Sigmoid colon (tissue), 7 donors: ENCODE data around the gene CLN6. TPM values are rescaled to one million over a fixed set of nuclear protein-coding genes. Genes with fewer than 3 reads are reported as not detected.

Experiments used
- DNase-seq: peaks from one replicate; pipeline ENCODE4 v3.0.0-alpha.2; 2019
- H3K27ac ChIP-seq, 4 donors: fragments of 200-600 bp; sonication (generic); one replicate each; pipeline ENCODE4 v1.5.1; 2016 to 2019; ENCODE audit warnings: mild to moderate bottlenecking in 1 of 4
- H3K27me3 ChIP-seq, 3 donors: fragments of 200-600 bp; sonication (generic); one replicate each; pipeline ENCODE4 v1.5.1; 2019; ENCODE audit warnings: mild to moderate bottlenecking in 1 of 3
- H3K36me3 ChIP-seq, 4 donors: fragments of 200-600 bp; sonication (generic); one replicate each; pipeline ENCODE4 v1.5.1; 2016 to 2019
- H3K4me1 ChIP-seq, 4 donors: fragments of 200-600 bp; sonication (generic); one replicate each; pipeline ENCODE4 v1.5.1; 2017 to 2019
- H3K4me3 ChIP-seq, 4 donors: fragments of 200-600 bp; sonication (generic); one replicate each; pipeline ENCODE4 v1.5.1; 2017 to 2019; ENCODE audit warnings: mild to moderate bottlenecking in 2 of 4, moderate library complexity in 1 of 4
- H3K9me3 ChIP-seq, 4 donors: fragments of 200-600 bp in 3 of 4; sonication (generic) in 3 of 4; one replicate each; pipeline versions ENCODE4 v1.5.1 to v1.6.1; 2013 to 2019
- CTCF ChIP-seq, 4 experiments: fragments of 450-650 bp in 3 of 4; fragments of 200-600 bp in 1 of 4; IDR thresholded peaks; one replicate each; pipeline ENCODE4 v1.5.1; 2016 to 2019; ENCODE audit warnings: antibody characterized with exemption in 4 of 4, mild to moderate bottlenecking in 3 of 4, moderate library complexity in 2 of 4
- EP300 ChIP-seq, 4 donors: sonication (generic); formaldehyde crosslinking; IDR thresholded peaks; one replicate each; pipeline ENCODE4 v1.6.1; 2017; ENCODE audit warnings: antibody characterized with exemption in 4 of 4
- POLR2A ChIP-seq, 2 donors: fragments of 450-650 bp; IDR thresholded peaks; one replicate each; pipeline ENCODE4 v1.6.1; 2016; ENCODE audit warnings: antibody characterized with exemption in 2 of 2, mild to moderate bottlenecking in 2 of 2, moderate library complexity in 2 of 2
- POLR2AphosphoS5 ChIP-seq, 4 donors: sonication (generic); formaldehyde crosslinking; IDR thresholded peaks; one replicate each; pipeline ENCODE4 v1.6.1; 2017; ENCODE audit warnings: antibody characterized with exemption in 4 of 4
- WGBS, 2 donors: extraction: QIAGEN DNeasy Blood & Tissue Kit; methylation state at CpG; one replicate each; pipeline ENCODE4 v1.1.7; 2013; 5-methylcytosine and 5-hydroxymethylcytosine counted together
- intact Hi-C: fragments of 100-400 bp; cut with DNase I; formaldehyde crosslinking; loops from one replicate; pipeline ENCODE4 v1.15.1; 2023
- polyA plus RNA-seq, 3 donors: library from polyadenylated mRNA; stranded (reverse); fragments of 200-250 nt; gene quantifications; one replicate each; pipeline ENCODE4 v1.2.3, GENCODE V29; 2013
- total RNA-seq, 4 donors: library from RNA; depleted of rRNA; stranded (reverse); fragments of >200 nt; gene quantifications; one replicate each; pipeline ENCODE4 v1.1.0, GENCODE V29; 2016
- donor health status: healthy with polysubstance abuse.
- donor health status: Bipolar disorder and iron deficiency.
- donor health status: healthy.

CLN6 gene
- total and polyA plus RNA-seq, 7 donors, result 5.4 to 43.3 (median 10.4) TPM

DNA sequence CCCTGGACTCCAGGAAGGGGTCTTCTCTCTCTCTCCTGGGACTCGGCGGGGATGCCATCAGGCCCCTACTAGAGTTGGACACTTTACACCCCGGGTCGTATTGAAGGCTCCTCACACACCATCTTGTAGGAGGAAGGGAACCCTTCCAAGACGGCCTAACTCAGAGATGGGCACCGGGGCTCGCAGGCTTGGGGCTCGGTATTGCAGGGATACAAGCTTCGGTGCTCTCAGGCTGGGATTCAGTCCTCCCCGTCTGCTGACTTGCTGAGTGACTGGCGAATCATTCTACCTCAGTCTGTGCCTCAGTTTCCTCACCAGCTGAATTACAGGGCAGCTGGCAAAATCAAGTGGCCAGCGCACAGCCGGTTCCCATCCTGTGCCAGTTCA, 24.0 kb downstream of the CLN6 start:
- Histone ChIP-seq H3K4me3 (peak overlapping the region; percentile 7 to 34 (median 22)), H3K4me1 (peaks cover 0 to 39% (median 35%) of the 10 kb centered on the region in 4 donors), H3K27me3 (no peaks in the 10 kb centered on the region), H3K27ac (peak overlapping the region; percentile 27 to 61 (median 41)), H3K9me3 (no peaks in the 10 kb centered on the region), H3K36me3 (no peaks in the 10 kb centered on the region)
- intact Hi-C loops, result loop anchor here (10.0 kb wide), 1 partner anchor 661 kb away; the partner anchor contains the start of gene MAP2K5
- WGBS, 2 donors, result 17 to 61% methylated on average over 13 of the region's 13 CpGs
- TF ChIP-seq EP300 (IDR thresholded peaks at IDR 0.05), result no peak
- TF ChIP-seq POLR2AphosphoS5 (IDR thresholded peaks at IDR 0.05), result no peak
- no peak for TF ChIP-seq POLR2A (IDR thresholded peaks at IDR 0.05)
- TF ChIP-seq CTCF (IDR thresholded peaks at IDR 0.05), result no peak
- DNase-seq, result no peak

DNA sequence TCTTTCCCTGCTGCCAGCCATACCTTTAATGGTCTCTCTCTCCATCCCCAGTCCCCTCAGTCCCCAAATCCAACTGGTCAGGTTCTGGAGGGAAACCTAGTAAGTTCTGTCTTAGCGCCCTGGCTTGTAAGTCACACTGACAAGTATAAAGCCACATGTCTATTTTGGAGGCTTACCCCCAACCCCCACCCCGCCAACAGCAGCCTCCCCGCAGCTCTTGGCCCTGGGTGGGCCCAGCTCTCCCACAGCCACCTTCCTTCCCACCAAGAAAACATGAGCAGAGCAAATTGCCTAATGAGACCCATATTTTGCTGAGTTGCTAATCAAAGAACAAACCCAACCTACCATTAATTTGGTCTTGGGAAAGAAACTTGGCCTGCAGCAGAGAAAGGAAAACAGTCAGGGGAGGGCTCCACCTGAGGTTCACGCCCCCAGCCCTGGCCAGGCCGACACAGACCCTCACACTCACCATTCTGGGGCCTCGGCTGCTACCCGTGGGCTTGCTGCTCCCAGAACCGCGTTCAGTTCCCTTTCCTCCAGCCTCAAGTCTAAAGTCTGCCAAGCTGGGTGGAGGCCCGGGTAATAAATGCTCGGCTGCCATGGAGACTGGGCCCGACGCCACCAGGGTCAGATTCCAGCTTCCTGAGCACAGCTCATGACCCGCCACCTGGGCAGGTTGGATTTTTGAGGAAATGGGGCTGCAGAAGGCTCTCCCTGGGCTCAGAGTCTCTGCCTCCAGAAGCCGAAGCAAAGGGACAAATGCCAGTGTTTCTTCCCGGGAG, 24.6 kb downstream of the CLN6 start, which contains the start of gene CALML4:
Gene CALML4 (minus strand): TSS at position 557 of the 782 bp plus-strand sequence. CDS start 85 bp downstream, at position 472.
- intact Hi-C loops, result loop anchor here (10.0 kb wide), 1 partner anchor 660 kb away; the partner anchor contains the start of gene MAP2K5
- TF ChIP-seq POLR2AphosphoS5 (IDR thresholded peaks at IDR 0.05) (peak in 2 of 4 donors; percentile 28 to 53), CTCF (IDR thresholded peaks at IDR 0.05) (no peak), EP300 (IDR thresholded peaks at IDR 0.05) (no peak), POLR2A (IDR thresholded peaks at IDR 0.05) (peak in 1 of 2 donors; percentile 57)
- Histone ChIP-seq H3K36me3 (no peaks in the 10 kb centered on the region), H3K27ac (peak within 1 kb of the TSS; percentile 27 to 61 (median 41)), H3K9me3 (no peaks in the 10 kb centered on the region), H3K4me1 (peaks cover 0 to 39% (median 35%) of the 10 kb centered on the region in 4 donors), H3K27me3 (no peaks in the 10 kb centered on the region), H3K4me3 (peak within 1 kb of the TSS; percentile 7 to 34 (median 22))
- 9 to 37% methylated on average over 16 of the region's 16 CpGs for WGBS, 2 donors
- DNase-seq, result peak; percentile 86

- Histone ChIP-seq H3K9me3 (no peaks in the 10 kb centered on the region), H3K27ac (peak overlapping the region in 1 of 4 donors; percentile 27)
Observed at GRCh38 chr15:68204361-68204760, 25.2 kb downstream of the CLN6 start.

DNA sequence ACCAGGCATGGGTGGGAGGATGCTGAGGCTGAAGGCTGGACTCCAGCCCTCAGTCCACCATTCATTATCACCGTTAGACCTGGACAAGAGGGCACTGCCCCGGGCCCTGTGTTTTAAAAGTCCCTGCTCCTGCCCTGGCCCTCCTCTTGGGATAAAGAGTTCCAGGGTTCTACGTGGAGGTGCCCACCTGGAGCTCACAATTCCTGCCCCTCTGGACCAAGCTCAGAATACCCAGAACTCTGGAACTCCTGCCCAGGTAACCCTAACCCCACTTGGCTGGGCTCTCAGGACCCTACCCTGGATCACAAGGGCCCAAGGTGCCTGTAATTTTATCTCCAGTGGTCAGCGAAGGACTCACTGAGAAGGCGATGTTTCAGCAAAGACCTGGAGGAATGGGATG, 25.6 kb downstream of the CLN6 start:
- Histone ChIP-seq H3K27me3 (no peaks in the 10 kb centered on the region), H3K4me1 (peaks cover 0 to 39% (median 38%) of the 10 kb centered on the region in 4 donors), H3K36me3 (no peaks in the 10 kb centered on the region), H3K27ac (no peak overlapping the region), H3K4me3 (no peak overlapping the region), H3K9me3 (no peaks in the 10 kb centered on the region)
- intact Hi-C loops, result loop anchor here (10.0 kb wide), 1 partner anchor 659 kb away; the partner anchor contains the start of gene MAP2K5
- peak; percentile 57 for DNase-seq
- no peak for TF ChIP-seq POLR2A (IDR thresholded peaks at IDR 0.05)
- TF ChIP-seq CTCF (IDR thresholded peaks at IDR 0.05), result no peak
- TF ChIP-seq POLR2AphosphoS5 (IDR thresholded peaks at IDR 0.05), result no peak
- 24 to 77% methylated on average over 5 of the region's 5 CpGs for WGBS, 2 donors

More at GRCh38 chr15:68204361-68204760, 25.2 kb downstream of the CLN6 start:
- intact Hi-C loops, result loop anchor here (10.0 kb wide), 1 partner anchor 660 kb away; the partner anchor contains the start of gene MAP2K5
- no peaks in the 10 kb centered on the region for H3K36me3 ChIP-seq
- WGBS, 2 donors, result 20 to 70% methylated on average over 7 of the region's 7 CpGs
- TF ChIP-seq EP300 (IDR thresholded peaks at IDR 0.05) (no peak), POLR2A (IDR thresholded peaks at IDR 0.05) (no peak), POLR2AphosphoS5 (IDR thresholded peaks at IDR 0.05) (no peak), CTCF (IDR thresholded peaks at IDR 0.05) (no peak)
- H3K27me3 ChIP-seq, result no peaks in the 10 kb centered on the region
- H3K4me1 ChIP-seq, result peaks cover 0 to 39% (median 38%) of the 10 kb centered on the region in 4 donors
- DNase-seq, result peak; percentile 48
- peak overlapping the region in 2 of 4 donors; percentile 22 to 34 for H3K4me3 ChIP-seq
